Renal cortical epithelial cell (primary cell): ENCODE measurements around the gene HCAR1. TPM values are rescaled to one million over a fixed set of nuclear protein-coding genes. Genes with fewer than 3 reads are reported as not detected.
"Not testable (repeated sequence)": the region's sequence is repeated elsewhere in the genome, so short reads cannot be mapped to it uniquely, and the experiment has no call there.

ENCODE experiments used
- DNase-seq: peaks from one replicate; pipeline ENCODE4 v3.0.0-alpha.2; 2011; ENCODE audit warnings: low read depth
- total RNA-seq: library from RNA; depleted of rRNA; stranded (reverse); fragments of >200 nt; gene quantifications from 2 replicates; pipeline ENCODE4 v1.2.3, GENCODE V29; 2014

The HCAR1 gene
- total RNA-seq, 1 donor from 2014 or later, result 0.60 TPM

- peak; percentile 39 for DNase-seq
Observed at GRCh38 chr12:122721057-122721545, 9.5 kb downstream of the HCAR1 start.

- not testable (repeated sequence) for DNase-seq
Observed at GRCh38 chr12:122716658-122717057, 14.0 kb downstream of the HCAR1 start, which contains the start of gene HCAR3. Gene HCAR3, minus strand, starts transcription at chr12:122716811. Its CDS starts 74 bp downstream, at chr12:122716737.

- not testable (repeated sequence) for DNase-seq
Observed at GRCh38 chr12:122715211-122715610, 15.4 kb downstream of the HCAR1 start.

- DNase-seq, result not testable (repeated sequence)
Observed at GRCh38 chr12:122713491-122714188, 17.0 kb downstream of the HCAR1 start.

GRCh38 chr12:122711266-122711665 is 19.4 kb downstream of the HCAR1 start:
- DNase-seq, result not testable (repeated sequence)

- DNase-seq, result not testable (repeated sequence)
Observed at GRCh38 chr12:122710341-122710740, 20.3 kb downstream of the HCAR1 start.

GRCh38 chr12:122709287-122709686 is 21.4 kb downstream of the HCAR1 start:
- DNase-seq, result not testable (repeated sequence)

- not testable (repeated sequence) for DNase-seq
Observed at GRCh38 chr12:122703841-122704240, 26.8 kb downstream of the HCAR1 start.

- DNase-seq, result peak; percentile 40
Observed at GRCh38 chr12:122702890-122703611, 27.6 kb downstream of the HCAR1 start, which contains the start of gene HCAR2. Gene HCAR2, minus strand, starts transcription at chr12:122703357. Its CDS starts 74 bp downstream, at chr12:122703283.

- not testable (repeated sequence) for DNase-seq
Observed at GRCh38 chr12:122701481-122701880, 29.2 kb downstream of the HCAR1 start.

- not testable (repeated sequence) for DNase-seq
Observed at GRCh38 chr12:122700038-122700710, 30.5 kb downstream of the HCAR1 start.

GRCh38 chr12:122696922-122697321 is 33.7 kb downstream of the HCAR1 start:
- not testable (repeated sequence) for DNase-seq

- DNase-seq, result no peak
Observed at GRCh38 chr12:122691566-122691965, 39.1 kb downstream of the HCAR1 start.

GRCh38 chr12:122688291-122688690 is 42.4 kb downstream of the HCAR1 start:
- DNase-seq, result no peak

GRCh38 chr12:122687086-122687485 is 43.6 kb downstream of the HCAR1 start:
- peak; percentile 19 for DNase-seq

GRCh38 chr12:122686538-122686937 is 44.1 kb downstream of the HCAR1 start:
- DNase-seq, result no peak

- DNase-seq, result no peak
Observed at GRCh38 chr12:122684297-122684813, 46.3 kb downstream of the HCAR1 start.

GRCh38 chr12:122681814-122682213 is 48.8 kb downstream of the HCAR1 start:
- DNase-seq, result peak; percentile 79

GRCh38 chr12:122680989-122681388 is 49.7 kb downstream of the HCAR1 start:
- DNase-seq, result not testable (repeated sequence)

- DNase-seq, result not testable (repeated sequence)
Observed at GRCh38 chr12:122676781-122677180, 53.9 kb downstream of the HCAR1 start.
